ENCODE data around the gene CA10.

The CA10 gene

GRCh38 chr17:52170963-52171572, 12.6 kb upstream of the CA10 start:
- TF ChIP-seq CTCF (IDR thresholded peaks at IDR 0.05; ENCODE audit: low read depth, low read length): no peak
- H3K4me3 ChIP-seq (ENCODE audit: low read depth, low read length): no peak overlapping the region

- no peak overlapping the region for H3K4me3 ChIP-seq (ENCODE audit: low read depth, low read length)
- no peak for TF ChIP-seq CTCF (IDR thresholded peaks at IDR 0.05; ENCODE audit: low read depth, low read length)
These were observed 1.6 kb upstream of the CA10 start for GRCh38 chr17:52160136-52160567.

DNA sequence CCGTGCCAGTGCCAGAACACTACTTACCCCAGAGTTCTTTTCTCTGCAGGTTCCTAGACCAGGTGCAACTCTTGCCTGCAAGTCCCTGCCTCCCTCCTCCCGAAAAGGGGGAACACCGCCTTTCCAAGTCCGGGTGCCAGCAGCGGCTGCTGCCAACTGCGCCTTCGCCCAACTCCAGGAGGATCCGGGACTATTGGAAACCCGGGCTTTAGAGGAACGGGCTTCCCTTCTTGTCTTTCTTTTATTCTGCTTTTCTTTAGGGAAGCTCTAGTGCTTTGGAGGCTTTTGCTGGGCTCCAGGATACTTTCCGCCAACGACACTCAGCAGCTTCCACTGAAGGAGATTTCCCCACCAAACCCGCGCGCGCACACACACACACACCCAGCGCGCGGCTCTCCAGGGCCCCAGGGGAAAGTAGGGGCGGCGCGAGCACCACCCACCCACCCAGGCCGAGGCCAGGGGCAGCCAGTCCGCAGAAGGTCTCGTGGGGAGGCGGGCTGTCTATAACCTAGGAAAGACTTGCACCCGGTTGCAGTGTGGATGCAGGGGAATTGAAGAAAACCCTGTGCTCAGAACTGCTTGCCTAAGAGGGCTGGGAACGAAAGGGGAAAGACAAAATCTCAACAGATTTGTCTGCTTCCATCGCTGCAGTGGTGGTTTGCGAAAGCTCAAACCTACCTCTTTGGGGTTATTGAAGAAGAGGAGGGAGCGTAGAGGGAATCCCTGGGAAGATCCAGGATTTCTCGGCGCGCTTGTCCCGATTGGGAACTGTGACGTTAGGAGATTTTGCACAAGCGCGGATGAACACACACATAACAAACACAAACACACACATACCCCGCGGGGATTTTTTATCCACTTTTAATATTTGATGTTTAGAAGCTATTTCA, 977 bp upstream of the CA10 start:
- H3K4me3 ChIP-seq (ENCODE audit: low read depth, low read length): no peak overlapping the region
- TF ChIP-seq CTCF (IDR thresholded peaks at IDR 0.05; ENCODE audit: low read depth, low read length): no peak

GRCh38 chr17:52157603-52158449, 688 bp downstream of the CA10 start:
- no peak overlapping the region for H3K4me3 ChIP-seq (ENCODE audit: low read depth, low read length)
- no peak for TF ChIP-seq CTCF (IDR thresholded peaks at IDR 0.05; ENCODE audit: low read depth, low read length)

GRCh38 chr17:52156576-52157570, 1.6 kb downstream of the CA10 start:
- no peak overlapping the region for H3K4me3 ChIP-seq (ENCODE audit: low read depth, low read length)
- TF ChIP-seq CTCF (IDR thresholded peaks at IDR 0.05; ENCODE audit: low read depth, low read length): no peak

GRCh38 chr17:52155301-52155700, 3.2 kb downstream of the CA10 start:
- no peak for TF ChIP-seq CTCF (IDR thresholded peaks at IDR 0.05; ENCODE audit: low read depth, low read length)
- no peak overlapping the region for H3K4me3 ChIP-seq (ENCODE audit: low read depth, low read length)

All from WI38 (cell line).